Measurements from ENCODE around the gene VPS35. TPM values are rescaled to one million over a fixed set of nuclear protein-coding genes. Genes with fewer than 3 reads are reported as not detected.

VPS35 gene
- polyA plus RNA-seq, 1 experiment = 26.4 TPM

DNA sequence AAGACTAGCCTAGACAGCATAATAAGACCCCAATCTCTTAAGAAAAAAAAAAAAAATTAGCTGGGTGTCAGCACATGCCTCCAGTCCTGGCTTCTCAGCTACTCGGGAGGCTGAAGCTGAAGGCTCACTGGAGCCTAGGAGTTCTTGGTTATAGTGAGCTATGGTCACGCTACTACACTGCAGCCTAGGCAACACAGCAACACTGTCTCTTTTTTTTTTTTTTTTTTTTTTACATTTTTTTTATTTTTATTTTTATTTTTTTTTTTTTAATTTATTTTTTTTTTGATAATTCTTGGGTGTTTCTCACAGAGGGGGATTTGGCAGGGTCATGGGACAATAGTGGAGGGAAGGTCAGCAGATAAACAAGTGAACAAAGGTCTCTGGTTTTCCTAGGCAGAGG lies 4.6 kb upstream of the VPS35 start:
- TF ChIP-seq, protein P1, sequence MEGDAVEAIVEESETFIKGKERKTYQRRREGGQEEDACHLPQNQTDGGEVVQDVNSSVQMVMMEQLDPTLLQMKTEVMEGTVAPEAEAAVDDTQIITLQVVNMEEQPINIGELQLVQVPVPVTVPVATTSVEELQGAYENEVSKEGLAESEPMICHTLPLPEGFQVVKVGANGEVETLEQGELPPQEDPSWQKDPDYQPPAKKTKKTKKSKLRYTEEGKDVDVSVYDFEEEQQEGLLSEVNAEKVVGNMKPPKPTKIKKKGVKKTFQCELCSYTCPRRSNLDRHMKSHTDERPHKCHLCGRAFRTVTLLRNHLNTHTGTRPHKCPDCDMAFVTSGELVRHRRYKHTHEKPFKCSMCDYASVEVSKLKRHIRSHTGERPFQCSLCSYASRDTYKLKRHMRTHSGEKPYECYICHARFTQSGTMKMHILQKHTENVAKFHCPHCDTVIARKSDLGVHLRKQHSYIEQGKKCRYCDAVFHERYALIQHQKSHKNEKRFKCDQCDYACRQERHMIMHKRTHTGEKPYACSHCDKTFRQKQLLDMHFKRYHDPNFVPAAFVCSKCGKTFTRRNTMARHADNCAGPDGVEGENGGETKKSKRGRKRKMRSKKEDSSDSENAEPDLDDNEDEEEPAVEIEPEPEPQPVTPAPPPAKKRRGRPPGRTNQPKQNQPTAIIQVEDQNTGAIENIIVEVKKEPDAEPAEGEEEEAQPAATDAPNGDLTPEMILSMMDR (IDR thresholded peaks at IDR 0.05; ENCODE audit: insufficient read depth, low read depth, low read length) = no peak
- Histone ChIP-seq H3K27me3 (ENCODE audit: control insufficient read depth, insufficient read depth, low read length) (no peaks in the 10 kb centered on the region), H3K36me3 (ENCODE audit: control insufficient read depth, insufficient read depth, low read length) (no peaks in the 10 kb centered on the region), H3K4me3 (ENCODE audit: low read depth, low read length) (no peak overlapping the region)
- DNase-seq (ENCODE audit: low read depth) = no peak
- CTCF ChIA-PET = interaction anchor here (1.0 kb wide), 1 partner anchor 11 kb away, joined by 3 read pairs; no protein-coding TSS in a partner anchor
- POLR2A ChIA-PET = no interaction called here

DNA sequence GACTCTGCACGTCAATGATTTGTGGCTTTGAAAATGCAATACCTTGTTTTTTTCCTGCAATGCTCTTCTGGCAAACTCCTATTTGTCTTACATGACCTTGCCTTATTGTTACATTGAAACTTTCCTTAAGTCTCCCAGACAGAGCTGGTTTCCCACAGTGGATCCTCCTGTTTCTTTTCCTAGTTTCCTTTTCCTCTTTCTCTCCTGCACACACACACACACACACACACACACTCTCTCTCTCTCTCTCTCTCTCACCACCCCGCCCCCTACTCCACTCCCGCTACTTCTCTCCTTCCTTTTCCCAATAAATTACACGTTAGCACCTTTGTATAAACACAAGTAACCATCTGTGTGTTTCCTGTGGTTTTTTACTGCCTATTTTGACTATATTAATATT lies 2.7 kb upstream of the VPS35 start:
- POLR2A ChIA-PET = no interaction called here
- no peak for DNase-seq (ENCODE audit: low read depth)
- no peaks in the 10 kb centered on the region for H3K27me3 ChIP-seq (ENCODE audit: control insufficient read depth, insufficient read depth, low read length)

DNA sequence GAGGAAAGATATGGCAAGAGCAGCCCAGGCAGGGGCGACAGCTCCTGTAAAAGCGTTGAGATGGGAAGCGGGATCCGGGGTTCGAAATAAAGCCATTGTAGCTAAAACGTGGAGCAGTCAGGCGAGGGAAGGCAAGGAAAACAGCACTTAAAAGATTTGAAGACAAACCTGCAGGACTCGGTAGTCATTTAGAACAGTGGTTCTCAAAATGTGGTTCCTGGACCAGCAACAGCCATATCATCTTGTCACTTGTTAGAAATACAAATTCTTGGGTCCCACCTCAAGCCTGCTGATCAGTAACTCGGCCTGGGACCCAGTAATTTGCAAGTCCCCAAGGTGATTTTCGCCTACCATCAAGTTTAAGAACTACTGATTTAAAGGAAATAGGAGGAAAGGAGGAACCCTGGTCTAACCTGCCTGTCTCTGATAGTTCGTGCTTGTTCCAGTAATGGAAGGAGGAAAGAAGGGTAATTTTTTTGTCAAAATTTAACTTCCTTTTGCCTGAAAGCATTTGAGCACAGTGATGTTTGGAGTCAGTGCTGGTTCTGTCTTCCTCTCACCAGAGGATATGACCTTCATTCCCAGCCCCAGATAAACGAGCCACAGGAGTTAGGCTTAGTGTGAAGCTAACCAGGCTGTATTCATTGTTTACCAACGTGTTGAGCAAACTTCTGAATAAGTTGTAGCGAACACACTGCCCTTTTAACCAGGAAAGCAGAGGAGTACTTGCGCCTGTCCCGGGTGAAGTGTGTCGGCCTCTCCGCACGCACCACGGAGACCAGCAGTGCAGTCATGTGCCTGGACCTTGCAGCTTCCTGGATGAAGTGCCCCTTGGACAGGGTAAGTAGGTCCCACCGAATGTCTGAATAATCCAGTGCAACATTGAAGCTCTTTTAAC lies 1.6 kb upstream of the VPS35 start:
- DNase-seq (ENCODE audit: low read depth) = no peak
- no peaks in the 10 kb centered on the region for H3K36me3 ChIP-seq (ENCODE audit: control insufficient read depth, insufficient read depth, low read length)
- POLR2A ChIA-PET = no interaction called here
- TF ChIP-seq, protein P1 (IDR thresholded peaks at IDR 0.05; ENCODE audit: insufficient read depth, low read depth, low read length) = no peak
- CTCF ChIA-PET = interaction anchor here (0.6 to 2.1 kb wide), 8 partner anchors 15 to 200 kb away, joined by 3 to 11 read pairs (median 4); no protein-coding TSS in a partner anchor
- peak overlapping the region; percentile 81 for H3K4me3 ChIP-seq (ENCODE audit: low read depth, low read length)
- no peaks in the 10 kb centered on the region for H3K27me3 ChIP-seq (ENCODE audit: control insufficient read depth, insufficient read depth, low read length)

More for the DNA sequence above, 2.7 kb upstream of the VPS35 start:
- Histone ChIP-seq H3K36me3 (ENCODE audit: control insufficient read depth, insufficient read depth, low read length) (no peaks in the 10 kb centered on the region), H3K4me3 (ENCODE audit: low read depth, low read length) (no peak overlapping the region)
- CTCF ChIA-PET = interaction anchor here (0.6 to 1.9 kb wide), 3 partner anchors 16 to 22 kb away, joined by 3 to 9 read pairs (median 5); no protein-coding TSS in a partner anchor
- TF ChIP-seq, protein P1 (IDR thresholded peaks at IDR 0.05; ENCODE audit: insufficient read depth, low read depth, low read length) = no peak

DNA sequence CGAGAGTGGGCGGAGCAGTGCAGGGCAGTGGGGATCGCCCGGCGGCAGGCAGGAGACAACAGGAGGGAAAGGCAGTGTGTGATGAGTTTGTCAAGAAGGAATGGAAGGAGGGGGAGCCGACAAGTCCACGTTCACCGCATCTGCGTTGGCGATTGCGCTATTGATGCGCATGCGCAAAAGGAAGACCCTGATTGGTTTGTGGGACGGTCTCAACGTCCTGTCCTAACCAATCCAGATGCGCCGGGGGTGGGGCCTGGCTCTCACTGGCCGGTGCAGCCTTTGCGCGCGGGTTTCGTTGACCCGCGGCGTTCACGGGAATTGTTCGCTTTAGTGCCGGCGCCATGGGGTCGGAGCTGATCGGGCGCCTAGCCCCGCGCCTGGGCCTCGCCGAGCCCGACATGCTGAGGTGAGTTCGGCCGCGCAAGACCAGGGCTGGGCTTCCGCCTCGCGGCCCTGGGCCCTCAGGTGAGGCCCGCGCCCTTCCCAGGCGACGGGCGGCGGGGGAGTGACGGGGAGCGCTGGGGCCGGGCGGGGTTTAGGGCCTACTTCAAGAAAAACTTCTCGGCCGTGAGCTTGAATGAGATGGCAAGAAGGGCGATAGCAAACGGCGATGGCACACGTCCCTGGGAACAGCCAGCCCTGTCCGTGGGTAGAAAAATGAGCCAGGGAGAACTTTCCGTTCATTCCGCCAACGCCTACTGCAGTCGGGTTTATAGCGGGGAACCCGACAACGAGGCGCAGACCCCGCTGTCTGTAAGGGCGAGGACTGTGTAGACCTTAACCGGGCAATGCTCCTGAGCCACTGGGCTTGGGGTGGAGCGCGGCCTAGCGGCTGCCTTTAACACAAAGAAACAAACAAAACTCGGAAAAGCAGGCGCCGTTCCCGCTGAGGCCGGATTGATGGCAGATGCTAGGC lies 645 bp upstream of the VPS35 start, which contains the start of gene ORC6:
Gene ORC6 (plus strand): TSS at position 295 of the 916 bp plus-strand sequence. CDS start 47 bp downstream, at position 342.
- Histone ChIP-seq H3K27me3 (ENCODE audit: control insufficient read depth, insufficient read depth, low read length) (no peaks in the 10 kb centered on the region), H3K36me3 (ENCODE audit: control insufficient read depth, insufficient read depth, low read length) (no peaks in the 10 kb centered on the region), H3K4me3 (ENCODE audit: low read depth, low read length) (peak within 1 kb of the TSS; percentile 81)
- TF ChIP-seq, protein P1 (IDR thresholded peaks at IDR 0.05; ENCODE audit: insufficient read depth, low read depth, low read length) = peak; percentile 71
- no peak for DNase-seq (ENCODE audit: low read depth)
- POLR2A ChIA-PET = no interaction called here
- CTCF ChIA-PET = interaction anchor here (0.6 to 2.1 kb wide), 6 partner anchors 14 to 201 kb away, joined by 3 to 11 read pairs (median 4); no protein-coding TSS in a partner anchor

Measured in BJ (cell line).